HG03457 (cell line): ENCODE results near the gene ACOT11.

Experiments
- ATAC-seq: cut with Tn5 transposase; IDR thresholded peaks from one replicate; pipeline ENCODE4 v1.9.1; 2021; ENCODE audit warnings: moderate number of reproducible peaks; ENCODE audit not compliant: unreplicated experiment

Gene ACOT11

GRCh38 chr1:54640863-54641836, 93.1 kb downstream of the ACOT11 start, which contains the start of gene MROH7:
Gene MROH7, plus strand, starts transcription at chr1:54641786. Its CDS starts 11,141 bp downstream, at chr1:54652927.
- ATAC-seq: no peak

- no peak for ATAC-seq
Observed at GRCh38 chr1:54643736-54644135, 95.7 kb downstream of the ACOT11 start.

GRCh38 chr1:54645806-54646676, 98.0 kb downstream of the ACOT11 start:
- ATAC-seq: no peak

GRCh38 chr1:54649130-54649898, 101.3 kb downstream of the ACOT11 start:
- ATAC-seq: no peak

GRCh38 chr1:54649921-54650320, 101.9 kb downstream of the ACOT11 start:
- ATAC-seq: no peak

GRCh38 chr1:54650417-54650816, 102.4 kb downstream of the ACOT11 start:
- ATAC-seq: no peak

- ATAC-seq: no peak
Observed at GRCh38 chr1:54651608-54652007, 103.6 kb downstream of the ACOT11 start.

- ATAC-seq: no peak
Observed at GRCh38 chr1:54652168-54652567, 104.1 kb downstream of the ACOT11 start.

- ATAC-seq: no peak
Observed at GRCh38 chr1:54653036-54653435, 105.0 kb downstream of the ACOT11 start.

GRCh38 chr1:54658164-54658913, 110.3 kb downstream of the ACOT11 start:
- no peak for ATAC-seq
